Iris pigment epithelial cell (primary cell): ENCODE results near the gene PUDP.

Experiments
- DNase-seq: peaks from one replicate; pipeline ENCODE4 v3.0.0-alpha.2; 2011; ENCODE audit warnings: low read depth

PUDP gene

GRCh38 chrX:7074148-7074907 is 73.6 kb downstream of the PUDP start:
- DNase-seq, result peak; percentile 31

- no peak for DNase-seq
Measured at GRCh38 chrX:7073336-7073735, 74.6 kb downstream of the PUDP start.

- no peak for DNase-seq
Measured at GRCh38 chrX:7072856-7073255, 75.1 kb downstream of the PUDP start.

- DNase-seq, result no peak
Measured at GRCh38 chrX:7071390-7071789, 76.6 kb downstream of the PUDP start.

DNA sequence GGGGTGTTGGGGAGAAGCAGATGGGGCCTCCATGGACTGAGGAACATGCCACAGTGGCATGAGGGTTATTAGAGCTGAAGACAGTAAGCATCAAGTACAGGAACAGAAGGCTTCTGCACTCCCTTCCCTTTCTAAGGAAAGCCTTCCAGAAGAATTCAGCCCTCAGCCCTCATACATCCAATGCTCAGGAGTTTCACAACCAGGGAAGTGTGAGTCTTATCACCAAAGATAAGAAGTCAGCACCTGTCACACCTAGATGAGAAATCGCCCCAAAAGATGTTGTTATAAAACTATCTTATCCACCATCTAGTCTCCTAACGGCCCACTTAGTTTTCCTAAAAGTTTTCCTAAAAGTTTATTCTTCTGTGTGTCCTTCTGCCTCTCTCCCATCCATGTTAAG is 78.4 kb downstream of the PUDP start:
- DNase-seq, result no peak

DNA sequence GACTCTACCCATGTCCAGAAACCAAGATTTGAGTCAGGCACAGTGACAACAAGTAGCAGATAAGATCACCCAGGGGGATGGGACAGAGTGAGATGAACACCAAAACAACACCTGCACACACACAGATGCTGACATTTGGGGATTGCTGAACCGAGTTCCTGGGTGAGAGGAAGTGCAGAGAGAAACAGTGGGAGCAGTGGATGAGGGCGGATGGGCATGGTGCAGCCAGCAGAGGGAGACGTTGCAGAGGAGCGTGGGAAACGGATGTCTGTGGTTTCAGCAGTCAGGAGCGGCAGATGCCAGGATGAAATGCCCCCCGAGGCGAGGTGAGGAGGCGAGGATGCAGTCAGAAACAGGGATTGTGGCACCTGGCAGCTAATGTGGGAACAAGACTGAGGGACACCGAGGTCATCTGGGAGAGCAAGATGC is 79.0 kb downstream of the PUDP start:
- DNase-seq, result peak; percentile 42

DNA sequence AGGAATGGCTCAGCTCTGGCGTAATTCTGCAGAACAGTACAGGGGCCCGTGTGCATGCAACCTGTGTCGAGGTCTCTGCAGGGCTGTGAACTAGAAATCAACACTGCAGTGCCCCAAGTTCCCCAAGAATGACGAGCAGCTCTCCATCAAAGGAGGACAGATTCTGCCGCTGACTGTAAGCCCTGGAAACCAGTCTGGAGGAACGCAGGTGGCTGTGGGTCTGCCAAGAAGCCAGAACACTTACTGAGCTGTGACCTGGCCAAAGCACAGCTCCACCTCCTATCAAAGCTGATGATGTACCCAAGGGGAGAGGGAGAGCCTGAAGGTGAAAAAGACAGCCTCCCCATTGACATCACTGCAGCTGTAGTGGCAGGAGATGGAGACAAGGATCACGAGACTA is 80.7 kb downstream of the PUDP start:
- DNase-seq, result no peak

- no peak for DNase-seq
Measured at GRCh38 chrX:7065473-7065872, 82.5 kb downstream of the PUDP start.

- peak; percentile 45 for DNase-seq
Measured at GRCh38 chrX:7062903-7063302, 85.0 kb downstream of the PUDP start.

DNA sequence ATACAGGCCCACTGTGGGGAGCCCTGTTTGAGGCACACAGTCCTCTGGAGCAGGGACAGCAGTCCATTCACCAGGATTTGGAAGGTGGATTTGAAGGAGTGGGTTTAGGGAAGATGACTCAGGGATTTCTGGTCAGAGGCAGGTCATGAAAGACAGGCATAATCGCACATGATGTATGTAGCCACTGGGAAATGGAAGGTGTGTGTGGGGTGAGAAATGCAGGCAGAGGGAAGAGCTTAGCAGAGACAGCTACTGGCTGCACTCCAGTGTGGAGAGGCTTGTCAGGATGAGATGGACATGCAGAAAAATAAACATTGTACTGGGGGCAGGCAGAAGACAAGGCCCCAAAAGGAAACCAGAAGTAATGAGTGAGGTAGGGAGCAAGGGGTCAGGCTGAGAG is 85.7 kb downstream of the PUDP start:
- peak; percentile 87 for DNase-seq

- peak; percentile 62 for DNase-seq
Measured at GRCh38 chrX:7061429-7061828, 86.5 kb downstream of the PUDP start.

GRCh38 chrX:7060444-7060843 is 87.5 kb downstream of the PUDP start:
- DNase-seq, result no peak

GRCh38 chrX:7059859-7060258 is 88.1 kb downstream of the PUDP start:
- no peak for DNase-seq

DNA sequence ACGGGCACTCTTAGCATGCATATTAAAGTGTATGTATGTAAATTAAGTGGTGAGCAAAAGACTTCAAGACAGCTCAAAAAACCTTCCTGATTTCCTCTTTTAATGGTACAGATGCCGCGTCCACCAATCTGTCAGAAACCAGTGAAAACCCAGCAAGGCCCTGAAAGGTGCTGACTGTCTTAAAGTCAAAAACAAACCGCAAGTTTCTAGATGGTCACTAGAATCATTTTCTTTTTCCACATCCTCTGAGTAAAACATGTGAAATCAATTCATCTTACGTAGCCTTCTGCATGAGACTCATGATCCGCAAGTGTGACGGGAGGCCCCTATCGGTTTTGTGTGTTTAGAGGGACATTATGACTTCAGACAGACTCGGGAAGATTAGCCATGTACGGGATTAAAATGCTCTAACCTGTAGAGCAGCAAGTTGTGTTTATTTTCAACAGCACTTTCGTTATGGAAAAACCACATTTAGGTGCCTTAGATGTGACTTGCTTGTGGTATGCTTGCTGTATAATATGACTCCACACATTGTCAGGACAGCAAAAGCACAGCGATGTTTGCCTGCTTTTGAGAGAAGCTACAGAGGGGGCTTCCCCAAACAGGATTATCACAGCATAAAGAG is 88.6 kb downstream of the PUDP start:
- DNase-seq, result no peak

DNA sequence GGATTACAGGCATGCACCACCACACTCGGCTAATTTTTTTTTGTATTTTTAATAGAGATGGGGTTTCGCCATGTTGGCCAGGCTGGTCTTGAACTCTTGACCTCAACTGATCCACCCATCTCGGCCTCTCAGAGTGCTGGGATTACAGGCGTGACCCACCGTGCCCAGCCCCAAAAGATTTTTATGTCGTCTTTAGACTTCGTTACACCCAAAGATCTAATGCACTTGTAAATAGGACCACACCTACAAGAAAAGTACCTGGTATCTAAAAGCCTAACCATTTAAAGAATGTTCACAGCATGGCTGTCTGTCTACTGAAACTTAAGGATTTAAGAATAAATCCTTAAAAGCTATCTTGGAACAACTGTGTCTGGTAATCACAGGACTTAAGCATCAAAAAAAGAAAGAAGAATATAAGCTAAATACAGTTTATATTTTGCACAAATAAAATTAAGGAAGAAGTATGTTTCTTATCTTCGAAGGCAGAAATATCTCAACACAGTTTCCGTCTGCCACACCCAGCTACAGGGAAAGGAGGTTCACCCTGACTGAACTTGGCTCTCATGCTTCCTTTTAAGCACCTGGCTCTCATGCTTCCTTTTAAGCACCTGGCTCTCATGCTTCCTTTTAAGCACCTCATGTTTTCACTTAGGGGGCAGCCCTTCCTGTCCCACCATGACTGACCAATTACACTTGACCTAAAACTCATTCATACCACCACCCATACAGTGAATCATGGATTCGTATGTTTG is 92.4 kb downstream of the PUDP start:
- no peak for DNase-seq

GRCh38 chrX:7054219-7055216 is 93.4 kb downstream of the PUDP start:
- peak; percentile 6 for DNase-seq

GRCh38 chrX:7052541-7052940 is 95.4 kb downstream of the PUDP start:
- DNase-seq, result no peak

- DNase-seq, result no peak
Measured at GRCh38 chrX:7050271-7050670, 97.7 kb downstream of the PUDP start.

GRCh38 chrX:7047951-7048350 is 100.0 kb downstream of the PUDP start:
- DNase-seq, result peak; percentile 6

GRCh38 chrX:7045238-7045955 is 102.6 kb downstream of the PUDP start:
- DNase-seq, result no peak

- DNase-seq, result peak; percentile 87
Measured at GRCh38 chrX:7043796-7044433, 104.0 kb downstream of the PUDP start.
